ENCODE measurements around the gene CCDC7.
A peak's percentile ranks its signal among the peaks of the same experiment; 100 is the strongest.
"Not testable (repeated sequence)": the region's sequence is repeated elsewhere in the genome, so short reads cannot be mapped to it uniquely, and the experiment has no call there.

CCDC7 gene

GRCh38 chr10:32445740-32446535 is at the start of gene CCDC7:
Gene CCDC7, plus strand, starts transcription at chr10:32446140. Its CDS starts 5,503 bp downstream, at chr10:32451643.
- peak; percentile 92 for DNase-seq

GRCh38 chr10:32397163-32397562 is 48.8 kb upstream of the CCDC7 start:
- not testable (repeated sequence) for DNase-seq

DNA sequence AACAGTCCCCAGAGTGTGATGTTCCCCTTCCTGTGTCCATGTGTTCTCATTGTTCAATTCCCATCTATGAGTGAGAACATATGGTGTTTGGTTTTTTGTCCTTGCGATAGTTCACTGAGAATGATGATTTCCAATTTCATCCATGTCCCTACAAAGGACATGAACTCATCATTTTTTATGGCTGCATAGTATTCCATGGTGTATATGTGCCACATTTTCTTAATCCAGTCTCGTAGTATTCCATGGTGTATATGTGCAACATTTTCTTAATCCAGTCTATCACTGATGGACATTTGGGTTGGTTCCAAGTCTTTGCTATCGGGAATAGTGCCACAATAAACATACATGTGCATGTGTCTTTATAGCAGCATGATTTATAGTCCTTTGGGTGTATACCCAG is 46.2 kb upstream of the CCDC7 start:
- DNase-seq = not testable (repeated sequence)

GRCh38 chr10:32400961-32401360 is 45.0 kb upstream of the CCDC7 start:
- no peak for DNase-seq

GRCh38 chr10:32402499-32402898 is 43.4 kb upstream of the CCDC7 start:
- DNase-seq = no peak

GRCh38 chr10:32403091-32403490 is 42.8 kb upstream of the CCDC7 start:
- no peak for DNase-seq

DNA sequence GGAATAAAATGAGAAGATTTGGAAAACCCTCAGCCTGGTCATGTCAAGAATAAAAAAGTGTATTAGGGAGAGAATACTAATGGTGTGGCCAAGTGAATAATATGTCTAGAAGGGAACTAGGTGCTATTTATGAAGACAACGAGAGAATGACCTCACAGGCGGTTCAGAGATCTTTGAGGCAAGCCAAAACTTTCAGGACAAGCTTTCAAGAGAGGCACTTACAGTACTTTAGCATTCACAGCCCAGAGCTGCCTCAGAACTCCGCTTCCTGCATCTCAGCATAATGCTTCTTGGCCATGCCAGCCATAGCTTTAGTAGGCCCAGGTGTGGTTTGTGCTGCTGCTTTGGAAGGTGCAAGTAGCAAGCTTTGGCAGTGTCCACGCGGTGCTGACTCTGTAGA is 37.2 kb upstream of the CCDC7 start:
- DNase-seq = no peak

- no peak for DNase-seq
Measured at GRCh38 chr10:32409741-32410140, 36.2 kb upstream of the CCDC7 start.

- DNase-seq = no peak
Measured at GRCh38 chr10:32410569-32410968, 35.4 kb upstream of the CCDC7 start.

DNA sequence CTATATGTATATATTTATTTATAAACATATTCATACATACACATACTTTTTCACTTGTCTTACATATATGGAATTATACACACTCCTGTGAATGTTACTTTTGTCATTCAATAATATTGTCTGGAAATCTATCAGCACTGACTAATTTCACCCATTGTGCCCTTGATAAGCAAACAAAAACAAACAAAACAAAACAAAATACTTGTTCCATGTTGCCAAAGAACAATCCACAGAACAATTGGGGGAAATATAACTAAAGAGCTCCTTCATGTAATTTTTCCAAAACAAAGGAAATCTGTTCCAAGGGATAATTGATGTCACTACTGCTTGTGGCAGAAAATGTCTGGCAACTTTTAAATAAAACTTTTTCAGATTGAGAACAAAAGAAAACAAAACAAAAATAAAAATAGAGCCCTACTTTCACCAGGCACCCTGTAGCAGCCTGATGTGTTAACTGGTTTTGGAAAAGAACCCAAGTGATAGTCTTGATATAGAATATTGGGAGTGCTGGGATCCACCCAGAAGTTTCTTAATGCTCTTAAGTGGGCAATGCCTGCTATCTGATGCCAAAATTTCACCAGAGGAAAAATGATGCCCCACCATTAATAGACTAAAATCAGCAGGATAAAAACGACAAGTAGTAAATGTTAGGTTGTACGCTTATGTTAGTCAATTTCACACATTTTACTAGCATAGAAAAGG is 34.0 kb upstream of the CCDC7 start:
- no peak for DNase-seq

GRCh38 chr10:32412499-32412853 is 33.5 kb upstream of the CCDC7 start:
- DNase-seq = no peak

- DNase-seq = peak; percentile 97
Measured at GRCh38 chr10:32413513-32413912, 32.4 kb upstream of the CCDC7 start.

- DNase-seq = no peak
Measured at GRCh38 chr10:32415361-32415760, 30.6 kb upstream of the CCDC7 start.

- no peak for DNase-seq
Measured at GRCh38 chr10:32417911-32418547, 27.9 kb upstream of the CCDC7 start.

DNA sequence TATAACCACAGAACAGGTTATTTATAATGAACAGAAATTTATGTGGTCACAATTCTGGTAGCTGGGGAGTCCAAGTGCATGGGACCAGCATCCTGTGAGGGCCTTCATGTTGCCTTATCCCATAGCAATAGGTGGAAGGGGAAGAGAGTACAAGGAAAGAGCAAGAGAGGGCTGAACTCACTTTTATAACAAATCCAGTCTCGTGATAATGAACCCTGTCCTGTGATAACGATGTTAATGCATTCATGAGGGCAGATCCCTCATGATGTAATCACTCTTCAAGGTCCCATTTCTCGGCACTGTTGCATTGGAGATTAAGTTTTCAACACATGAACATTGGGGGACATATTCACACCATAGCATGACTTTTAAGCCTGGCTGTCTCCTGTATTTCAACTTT is 27.4 kb upstream of the CCDC7 start:
- no peak for DNase-seq

DNA sequence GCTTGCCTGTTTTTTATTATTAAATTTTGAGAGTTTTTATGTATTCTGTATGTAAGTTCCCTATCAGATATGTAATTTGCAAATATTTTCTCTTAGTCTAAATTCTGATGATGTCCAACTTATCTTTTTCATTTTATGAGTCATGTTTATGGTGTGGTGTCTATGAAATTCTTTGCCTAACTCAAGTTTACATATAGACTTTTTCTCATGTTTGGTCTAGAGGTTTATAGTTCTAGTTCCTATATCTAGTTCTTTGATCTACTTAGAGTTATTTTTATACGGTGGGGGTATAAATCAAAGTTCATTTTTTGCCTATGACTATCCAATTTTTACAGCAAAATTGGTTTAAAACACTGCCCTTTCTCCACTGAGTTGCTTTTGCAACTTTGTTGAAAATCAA is 26.3 kb upstream of the CCDC7 start:
- no peak for DNase-seq

DNA sequence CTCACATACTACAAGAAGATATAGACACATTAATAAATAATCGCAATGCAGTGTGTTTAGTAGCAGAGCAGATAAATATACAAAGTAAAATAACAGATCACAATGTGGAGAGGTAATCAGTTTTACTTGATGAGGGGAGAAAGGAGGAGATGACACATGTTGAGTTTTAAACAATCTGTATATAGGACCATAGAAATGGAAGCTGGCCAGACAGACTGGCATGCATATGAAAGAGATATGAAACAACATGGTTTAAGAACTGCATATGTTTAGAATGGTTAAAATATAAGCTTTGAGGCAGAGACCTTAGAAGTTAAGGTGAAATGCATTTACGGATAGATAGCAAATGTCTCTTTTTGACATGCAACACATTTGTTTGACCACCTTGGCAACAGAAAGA is 19.8 kb upstream of the CCDC7 start:
- DNase-seq = no peak

DNA sequence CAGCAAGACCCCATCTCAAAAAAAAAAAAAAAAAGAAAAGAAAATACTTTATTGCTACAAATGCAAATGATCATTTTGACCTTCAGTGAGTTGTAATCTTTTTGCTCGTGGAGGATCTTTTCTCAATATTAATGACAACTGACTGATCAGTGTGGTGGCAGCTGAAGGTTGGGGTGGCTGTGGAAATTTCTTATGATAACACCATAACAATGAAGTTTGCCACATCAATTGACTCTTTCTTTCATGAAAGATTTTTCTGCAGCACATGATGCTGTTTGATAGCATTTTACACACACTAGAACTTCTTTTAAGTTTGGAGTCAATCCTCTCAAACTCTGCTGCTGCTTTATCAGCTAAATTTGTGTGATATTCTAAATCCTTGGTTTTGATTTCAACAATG is 12.4 kb upstream of the CCDC7 start:
- DNase-seq = no peak

DNA sequence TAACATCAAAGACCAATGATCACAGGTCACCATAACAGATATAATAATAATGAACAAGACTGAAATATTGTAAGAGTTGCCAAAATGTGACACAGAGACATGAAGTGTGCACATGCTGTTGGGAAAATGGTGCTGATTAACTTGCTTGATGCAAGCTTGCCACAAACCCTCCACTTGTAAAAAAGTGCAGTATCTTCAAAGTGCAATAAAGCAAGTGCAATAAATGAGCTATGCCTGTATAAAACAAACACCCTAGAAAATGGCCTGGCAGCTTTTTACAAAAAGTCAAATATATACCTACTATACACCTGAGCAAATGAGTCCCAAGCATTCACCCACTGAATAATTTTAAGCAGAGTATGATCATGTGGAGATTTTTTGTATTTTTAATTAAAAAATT is 9.7 kb upstream of the CCDC7 start:
- no peak for DNase-seq

DNA sequence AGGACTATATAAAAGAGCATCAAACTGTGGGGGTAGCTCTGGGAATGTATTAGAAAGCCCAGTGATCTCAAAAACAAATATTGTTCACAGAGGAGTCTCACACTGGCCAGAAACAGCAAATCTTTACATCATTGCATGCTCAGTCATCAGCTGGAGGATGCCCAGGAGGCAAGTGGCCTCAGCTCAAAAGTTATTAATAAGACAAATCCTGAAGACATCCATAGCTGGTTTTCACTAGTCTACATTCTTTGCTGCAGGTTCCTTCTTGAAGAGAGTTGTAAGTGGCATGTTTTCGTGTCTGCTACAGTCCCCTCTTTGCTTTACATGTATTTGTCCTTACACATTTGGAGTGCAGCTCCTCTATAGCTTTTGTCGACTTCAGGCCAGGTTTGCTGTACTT is 8.6 kb upstream of the CCDC7 start:
- DNase-seq = no peak

DNA sequence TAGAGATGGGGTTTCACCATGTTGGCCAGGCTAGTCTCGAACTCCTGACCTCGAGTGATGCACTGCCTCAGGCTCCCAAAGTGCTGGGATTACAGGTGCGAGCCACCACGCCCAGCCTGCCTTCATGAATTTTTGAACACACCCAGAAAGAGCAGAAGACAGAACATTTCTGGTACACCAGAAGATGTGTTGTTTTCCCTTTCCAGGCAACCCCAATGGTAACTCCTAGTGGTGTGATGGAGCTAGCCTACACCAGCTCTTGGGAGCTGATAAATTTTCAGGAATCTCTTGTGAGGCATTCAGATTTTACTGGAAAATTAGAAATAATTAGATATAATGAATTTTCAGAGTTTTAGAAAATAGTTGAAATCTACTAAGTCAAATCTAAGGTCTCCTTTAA is 904 bp upstream of the CCDC7 start:
- no peak for DNase-seq

DNA sequence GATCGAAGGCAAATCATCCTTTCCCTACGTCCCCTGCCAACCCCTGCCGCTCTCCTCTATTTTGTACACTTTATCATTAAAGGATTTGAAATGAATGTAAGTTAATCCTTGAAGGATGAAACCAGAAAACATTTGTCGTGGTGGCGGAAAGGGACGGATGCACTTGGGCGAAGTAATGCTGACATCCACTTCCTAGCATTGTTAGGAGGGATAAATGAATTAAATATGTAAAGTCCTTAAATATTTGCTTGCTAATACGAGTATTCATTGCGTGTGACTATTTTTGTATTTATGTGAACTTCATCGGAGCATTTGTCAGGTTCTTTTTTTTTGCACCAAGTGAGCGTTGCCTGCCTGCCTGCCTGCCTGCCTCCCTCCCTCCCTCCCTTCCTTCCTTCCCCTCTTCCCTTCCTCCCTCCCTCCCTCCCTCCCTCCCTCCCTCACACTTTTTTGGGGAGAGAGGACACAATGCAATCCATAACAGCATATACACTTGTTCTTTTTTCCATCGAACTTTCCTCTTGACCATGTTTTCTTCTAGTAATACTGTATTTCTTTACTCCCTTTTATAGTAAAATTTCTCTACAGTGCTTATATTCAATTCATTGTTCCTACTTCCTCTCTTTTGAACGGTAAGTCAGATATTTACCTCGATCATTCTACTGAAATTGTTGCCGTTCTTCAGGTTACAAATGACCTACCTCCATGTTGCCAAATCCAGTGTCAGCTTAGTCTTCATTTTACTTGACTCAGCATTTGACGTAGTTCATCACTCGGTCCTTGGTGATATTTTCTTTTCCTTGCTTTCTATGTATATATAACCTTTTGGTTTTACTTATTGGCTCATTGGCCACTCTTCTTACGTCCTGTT is 831 bp downstream of the CCDC7 start:
- DNase-seq = no peak

DNA sequence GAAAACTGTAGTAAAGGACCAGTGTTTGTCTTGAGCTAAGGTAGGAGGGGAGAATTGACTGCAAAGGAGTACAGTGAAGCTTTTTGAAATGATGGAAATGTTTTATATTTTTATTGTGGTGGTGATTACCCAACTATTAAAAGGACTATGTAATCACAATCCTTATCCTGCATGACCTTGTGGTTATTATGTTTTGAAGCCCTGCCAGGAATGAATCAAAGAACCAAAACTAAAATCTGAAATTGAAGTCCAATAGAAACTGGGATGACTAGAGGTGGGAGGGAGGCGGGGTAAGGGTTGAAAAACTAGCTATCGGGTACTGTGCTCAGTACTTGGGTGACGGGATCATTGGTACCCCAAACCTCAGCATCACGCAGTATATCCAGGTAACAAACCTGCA is 8.2 kb downstream of the CCDC7 start:
- DNase-seq = no peak

Measured in islet precursor cell (in vitro differentiated cells).